GM18907 (cell line): Measurements from ENCODE around the gene GTF3C1.
"Not testable (repeated sequence)": the region's sequence is repeated elsewhere in the genome, so short reads cannot be mapped to it uniquely, and the experiment has no call there.

ENCODE experiments used
- ATAC-seq: cut with Tn5 transposase; IDR thresholded peaks from one replicate; pipeline ENCODE4 v1.9.1; 2021; ENCODE audit warnings: mild to moderate bottlenecking, moderate library complexity; ENCODE audit not compliant: unreplicated experiment

The GTF3C1 gene, protein sequence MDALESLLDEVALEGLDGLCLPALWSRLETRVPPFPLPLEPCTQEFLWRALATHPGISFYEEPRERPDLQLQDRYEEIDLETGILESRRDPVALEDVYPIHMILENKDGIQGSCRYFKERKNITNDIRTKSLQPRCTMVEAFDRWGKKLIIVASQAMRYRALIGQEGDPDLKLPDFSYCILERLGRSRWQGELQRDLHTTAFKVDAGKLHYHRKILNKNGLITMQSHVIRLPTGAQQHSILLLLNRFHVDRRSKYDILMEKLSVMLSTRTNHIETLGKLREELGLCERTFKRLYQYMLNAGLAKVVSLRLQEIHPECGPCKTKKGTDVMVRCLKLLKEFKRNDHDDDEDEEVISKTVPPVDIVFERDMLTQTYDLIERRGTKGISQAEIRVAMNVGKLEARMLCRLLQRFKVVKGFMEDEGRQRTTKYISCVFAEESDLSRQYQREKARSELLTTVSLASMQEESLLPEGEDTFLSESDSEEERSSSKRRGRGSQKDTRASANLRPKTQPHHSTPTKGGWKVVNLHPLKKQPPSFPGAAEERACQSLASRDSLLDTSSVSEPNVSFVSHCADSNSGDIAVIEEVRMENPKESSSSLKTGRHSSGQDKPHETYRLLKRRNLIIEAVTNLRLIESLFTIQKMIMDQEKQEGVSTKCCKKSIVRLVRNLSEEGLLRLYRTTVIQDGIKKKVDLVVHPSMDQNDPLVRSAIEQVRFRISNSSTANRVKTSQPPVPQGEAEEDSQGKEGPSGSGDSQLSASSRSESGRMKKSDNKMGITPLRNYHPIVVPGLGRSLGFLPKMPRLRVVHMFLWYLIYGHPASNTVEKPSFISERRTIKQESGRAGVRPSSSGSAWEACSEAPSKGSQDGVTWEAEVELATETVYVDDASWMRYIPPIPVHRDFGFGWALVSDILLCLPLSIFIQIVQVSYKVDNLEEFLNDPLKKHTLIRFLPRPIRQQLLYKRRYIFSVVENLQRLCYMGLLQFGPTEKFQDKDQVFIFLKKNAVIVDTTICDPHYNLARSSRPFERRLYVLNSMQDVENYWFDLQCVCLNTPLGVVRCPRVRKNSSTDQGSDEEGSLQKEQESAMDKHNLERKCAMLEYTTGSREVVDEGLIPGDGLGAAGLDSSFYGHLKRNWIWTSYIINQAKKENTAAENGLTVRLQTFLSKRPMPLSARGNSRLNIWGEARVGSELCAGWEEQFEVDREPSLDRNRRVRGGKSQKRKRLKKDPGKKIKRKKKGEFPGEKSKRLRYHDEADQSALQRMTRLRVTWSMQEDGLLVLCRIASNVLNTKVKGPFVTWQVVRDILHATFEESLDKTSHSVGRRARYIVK (N-terminal part only)

GRCh38 chr16:27549746-27550581 lies at the start of gene GTF3C1, which contains the start of gene KATNIP:
TSS of gene GTF3C1 (minus strand) at chr16:27549913. CDS start at chr16:27549890, 23 bp downstream.
TSS of gene KATNIP (plus strand) at chr16:27550144. CDS start at chr16:27550171, 27 bp downstream.
- peak; percentile 97 for ATAC-seq

GRCh38 chr16:27598931-27599565 lies 49.3 kb upstream of the GTF3C1 start:
- ATAC-seq: no peak

GRCh38 chr16:27598220-27598619 lies 48.5 kb upstream of the GTF3C1 start:
- ATAC-seq: no peak

GRCh38 chr16:27597361-27597760 lies 47.6 kb upstream of the GTF3C1 start:
- ATAC-seq: no peak

DNA sequence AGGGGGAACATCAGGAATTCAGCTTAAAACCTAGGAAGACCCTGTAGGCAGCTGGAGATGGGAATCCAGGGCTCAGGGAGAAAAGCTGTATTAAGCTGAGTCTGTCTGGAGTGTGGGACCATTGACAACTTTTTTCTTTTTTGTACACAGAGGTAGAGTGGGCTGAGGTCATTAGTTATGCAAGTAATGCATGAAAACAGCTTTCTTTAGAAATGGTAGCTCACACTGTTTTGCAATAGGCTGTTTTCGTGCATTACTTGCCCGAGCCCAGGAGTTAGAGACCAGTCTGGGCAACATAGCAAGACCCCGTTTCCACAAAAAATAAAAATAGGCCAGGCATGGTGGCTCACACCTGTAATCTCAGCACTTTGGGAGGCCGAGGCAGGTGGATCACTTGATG lies 46.7 kb upstream of the GTF3C1 start:
- no peak for ATAC-seq

GRCh38 chr16:27595993-27596392 lies 46.3 kb upstream of the GTF3C1 start:
- ATAC-seq: no peak

- no peak for ATAC-seq
Observed at GRCh38 chr16:27595475-27595874, 45.8 kb upstream of the GTF3C1 start.

DNA sequence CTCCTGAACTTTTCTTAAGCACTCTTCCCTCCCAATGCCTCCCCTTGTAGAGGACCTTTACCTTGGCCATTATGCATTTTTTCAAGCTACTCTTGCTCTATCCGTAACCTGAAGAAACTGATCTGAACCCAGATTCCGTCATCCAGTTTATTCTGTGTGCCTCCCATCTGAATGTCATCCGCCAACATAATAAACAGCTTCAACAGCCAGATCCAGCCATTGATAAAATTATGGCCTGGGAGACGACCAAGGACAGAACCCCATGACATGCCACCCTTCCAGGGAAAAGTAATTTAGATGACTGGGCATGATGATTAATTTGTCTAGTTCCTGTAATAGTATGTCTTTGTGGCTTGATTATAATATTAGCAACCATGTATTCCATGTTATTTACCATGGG lies 42.1 kb upstream of the GTF3C1 start:
- ATAC-seq: no peak

- no peak for ATAC-seq
Observed at GRCh38 chr16:27588057-27588456, 38.3 kb upstream of the GTF3C1 start.

DNA sequence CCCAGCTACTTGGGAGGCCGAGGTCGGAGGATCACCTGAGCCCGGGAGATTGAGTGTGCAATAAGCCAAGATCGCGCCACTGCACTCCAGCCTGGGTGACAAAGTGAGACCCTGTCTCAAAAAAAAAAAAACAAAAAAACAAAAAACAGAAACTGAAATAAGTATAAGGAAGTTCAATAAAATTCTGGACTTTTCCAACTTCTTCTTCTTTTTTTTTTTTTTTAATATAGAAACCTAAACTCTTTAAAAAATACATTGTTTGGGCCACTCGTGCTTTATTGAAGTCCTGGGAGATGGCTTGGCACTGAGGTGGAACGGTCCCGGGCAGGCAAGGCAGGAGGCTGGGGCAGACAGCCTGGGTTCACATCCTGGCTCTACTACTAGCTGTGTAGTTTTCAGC lies 37.0 kb upstream of the GTF3C1 start:
- no peak for ATAC-seq

DNA sequence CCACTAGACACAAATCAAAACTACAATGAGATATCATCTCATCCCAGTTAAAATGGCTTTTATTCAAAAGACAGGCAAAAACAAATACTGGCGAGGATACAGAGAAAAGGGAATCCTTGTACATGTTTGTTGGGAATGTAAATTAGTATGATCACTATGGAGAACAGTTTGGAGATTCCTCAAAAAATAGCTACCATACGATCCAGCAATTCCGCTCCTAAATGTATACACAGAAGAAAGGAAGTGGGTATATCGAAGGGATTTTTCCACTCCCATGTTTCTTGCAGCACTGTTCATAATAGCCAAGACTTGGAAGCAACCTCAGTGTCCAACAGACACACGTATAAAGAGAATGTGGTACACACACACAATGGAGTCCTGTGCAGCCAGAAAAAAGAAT lies 35.5 kb upstream of the GTF3C1 start:
- ATAC-seq: no peak

DNA sequence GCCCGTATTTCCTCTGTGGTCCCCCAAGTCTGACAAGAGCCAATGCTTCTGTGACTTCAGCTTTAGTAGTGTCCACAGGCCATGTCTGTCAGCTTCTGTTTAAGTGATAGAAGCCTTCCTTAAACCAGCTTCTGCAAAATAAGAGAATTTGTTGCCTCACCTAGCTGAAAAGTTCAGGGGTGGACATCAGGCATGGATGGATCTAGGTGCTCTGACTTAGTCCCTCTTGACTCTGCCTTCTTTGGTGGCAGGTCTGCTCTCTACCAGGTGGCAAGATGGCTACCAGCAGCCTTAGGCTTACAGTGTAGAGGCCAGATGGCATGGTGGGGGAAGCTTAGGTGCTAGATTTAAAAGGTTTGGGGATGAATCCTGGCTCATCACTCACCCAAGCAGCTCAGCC lies 33.9 kb upstream of the GTF3C1 start:
- no peak for ATAC-seq

- no peak for ATAC-seq
Observed at GRCh38 chr16:27582883-27583282, 33.2 kb upstream of the GTF3C1 start.

- ATAC-seq: no peak
Observed at GRCh38 chr16:27579087-27579980, 29.6 kb upstream of the GTF3C1 start.

GRCh38 chr16:27576729-27577128 lies 27.0 kb upstream of the GTF3C1 start:
- ATAC-seq: no peak

DNA sequence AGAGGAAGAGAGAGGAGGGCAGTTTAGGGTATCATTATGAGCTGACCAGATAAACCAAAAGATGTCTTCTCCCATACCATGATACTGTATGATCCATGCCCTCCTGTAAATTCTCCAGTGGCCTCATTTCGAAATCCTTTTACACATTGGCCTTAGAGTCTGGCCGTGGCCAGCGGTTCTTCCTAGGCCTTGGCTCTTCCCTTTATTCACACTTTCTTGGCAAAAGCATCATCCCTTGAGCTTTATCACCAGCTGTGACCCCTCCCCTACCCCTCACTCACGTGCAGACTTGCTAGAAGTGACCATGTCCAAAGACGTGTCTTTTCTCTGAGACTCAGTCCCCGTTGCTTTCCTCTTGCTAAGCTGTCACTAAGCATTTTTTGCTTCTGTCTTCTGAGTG lies 23.0 kb upstream of the GTF3C1 start:
- no peak for ATAC-seq

DNA sequence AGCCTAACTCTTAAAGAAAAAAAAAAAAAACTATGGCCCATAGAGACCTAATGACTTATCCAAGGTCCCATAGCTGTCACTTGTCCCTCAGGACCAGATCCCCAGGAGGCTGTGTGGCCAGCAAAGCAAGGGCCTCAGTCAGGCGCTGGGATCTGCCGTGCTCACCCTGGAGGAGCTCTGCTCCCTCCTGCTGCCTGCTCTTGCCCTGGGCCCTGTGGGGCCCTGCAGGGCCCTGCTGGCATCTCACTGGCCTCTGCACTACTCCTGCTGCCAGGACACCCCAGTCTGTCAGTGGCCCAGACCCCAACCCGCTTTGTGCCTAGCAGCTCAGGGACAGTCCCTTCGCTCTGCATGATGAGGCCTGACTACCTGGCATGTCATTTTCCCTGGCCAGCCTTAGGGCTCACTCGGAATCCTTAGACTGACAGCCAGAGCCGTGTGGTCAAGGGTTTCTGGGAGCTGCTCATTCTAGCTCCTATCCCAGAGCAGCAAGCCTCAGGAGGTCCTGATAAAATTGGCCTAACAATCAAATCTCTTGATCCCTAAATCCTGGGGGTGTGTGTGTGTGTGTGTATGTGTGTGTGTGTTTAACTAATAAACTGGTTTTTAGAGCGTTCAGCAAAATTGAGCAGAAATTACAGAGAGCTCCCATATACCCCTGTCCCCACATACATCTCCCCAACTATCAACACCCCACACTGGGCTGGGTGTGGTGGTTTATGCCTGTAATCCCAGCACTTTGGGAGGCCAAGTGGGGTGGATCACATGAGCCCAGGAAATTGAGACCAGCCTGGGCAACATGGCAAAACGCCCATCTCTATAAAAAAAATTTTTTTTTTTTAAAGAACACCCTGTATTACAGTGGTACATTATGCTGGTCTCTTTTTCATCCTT lies 22.0 kb upstream of the GTF3C1 start:
- no peak for ATAC-seq

DNA sequence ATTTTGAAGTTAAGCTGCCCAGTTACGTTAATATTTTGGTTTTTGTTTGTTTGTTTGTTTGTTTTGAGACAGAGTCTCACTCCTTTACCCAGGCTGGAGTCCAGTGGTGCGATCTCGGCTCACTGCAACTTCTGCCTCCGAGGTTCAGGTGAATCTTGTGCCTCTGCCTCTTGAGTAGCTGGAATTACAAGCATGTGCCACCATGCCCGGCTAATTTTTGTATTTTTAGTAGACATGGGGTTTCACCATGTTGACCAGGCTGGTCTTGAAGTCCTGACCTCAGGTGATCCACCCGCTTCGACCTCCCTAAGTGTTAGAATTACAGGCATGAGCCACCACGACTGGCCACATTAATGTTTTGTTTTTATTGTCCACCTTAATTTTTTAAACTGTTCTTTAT lies 21.3 kb upstream of the GTF3C1 start:
- not testable (repeated sequence) for ATAC-seq
